Mucosa of rectum (tissue), 2 donors: ENCODE results near the gene ATAT1.

Experiments
- H3K27ac ChIP-seq, 2 donors: one replicate each; pipeline ENCODE4 v1.7.0; 2013; ENCODE audit warnings: inconsistent platforms in 2 of 2, low read depth in 2 of 2, low read length in 2 of 2
- H3K27me3 ChIP-seq, 2 donors: one replicate each; pipeline ENCODE4 v1.7.0; 2013; ENCODE audit warnings: low read length in 2 of 2; ENCODE audit not compliant: control insufficient read depth in 2 of 2, insufficient read depth in 2 of 2
- H3K36me3 ChIP-seq, 2 donors: one replicate each; pipeline ENCODE4 v1.7.0; 2013; ENCODE audit warnings: low read length in 2 of 2; ENCODE audit not compliant: control insufficient read depth in 2 of 2, insufficient read depth in 2 of 2
- H3K4me1 ChIP-seq, 2 donors: one replicate each; pipeline ENCODE4 v1.7.0; 2013; ENCODE audit warnings: low read length in 2 of 2, mild to moderate bottlenecking in 1 of 2; ENCODE audit not compliant: control insufficient read depth in 2 of 2, insufficient read depth in 2 of 2
- H3K4me3 ChIP-seq, 2 donors: one replicate each; pipeline ENCODE4 v1.7.0; 2013; ENCODE audit warnings: low read length in 2 of 2
- H3K9ac ChIP-seq, 2 donors: one replicate each; pipeline ENCODE4 v1.7.0; 2013; ENCODE audit warnings: low read length in 2 of 2, low read depth in 1 of 2, mild to moderate bottlenecking in 1 of 2
- H3K9me3 ChIP-seq, 2 donors: one replicate each; pipeline ENCODE4 v1.7.0; 2013; ENCODE audit warnings: low read length in 2 of 2; ENCODE audit not compliant: control insufficient read depth in 2 of 2
- donor health status: healthy.
- donor health status: Normal muscosa, but diverticular disease.

Gene ATAT1

GRCh38 chr6:30618270-30618797 is 8.3 kb upstream of the ATAT1 start:
- H3K9ac ChIP-seq = peak overlapping the region; percentile 94 to 98
- peak overlapping the region; percentile 93 to 98 for H3K27ac ChIP-seq
- peaks cover 10 to 25% of the 10 kb centered on the region in 2 donors for H3K4me1 ChIP-seq
- H3K27me3 ChIP-seq = no peaks in the 10 kb centered on the region
- peaks cover 24 to 30% of the 10 kb centered on the region in 2 donors for H3K36me3 ChIP-seq
- H3K4me3 ChIP-seq = peak overlapping the region; percentile 97 to 98
- H3K9me3 ChIP-seq = no peaks in the 10 kb centered on the region

- Histone ChIP-seq H3K27ac (no peak overlapping the region), H3K27me3 (no peaks in the 10 kb centered on the region), H3K36me3 (peaks cover 30 to 38% of the 10 kb centered on the region in 2 donors), H3K4me3 (no peak overlapping the region), H3K9ac (no peak overlapping the region), H3K4me1 (peaks cover 4 to 18% of the 10 kb centered on the region in 2 donors), H3K9me3 (no peaks in the 10 kb centered on the region)
Measured at GRCh38 chr6:30619561-30619960, 7.1 kb upstream of the ATAT1 start.

GRCh38 chr6:30625511-30625910 is 1.2 kb upstream of the ATAT1 start:
- H3K36me3 ChIP-seq = peaks cover 35 to 45% of the 10 kb centered on the region in 2 donors
- H3K9me3 ChIP-seq = no peaks in the 10 kb centered on the region
- H3K9ac ChIP-seq = no peak overlapping the region
- no peak overlapping the region for H3K4me3 ChIP-seq
- H3K27me3 ChIP-seq = no peaks in the 10 kb centered on the region
- H3K4me1 ChIP-seq = peaks cover 13 to 16% of the 10 kb centered on the region in 2 donors
- H3K27ac ChIP-seq = peak overlapping the region in 1 of 2 donors; percentile 97

GRCh38 chr6:30635834-30636233 is 9.2 kb downstream of the ATAT1 start:
- Histone ChIP-seq H3K4me1 (no peaks in the 10 kb centered on the region), H3K9me3 (no peaks in the 10 kb centered on the region), H3K4me3 (no peak overlapping the region), H3K27ac (no peak overlapping the region), H3K27me3 (no peaks in the 10 kb centered on the region), H3K9ac (no peak overlapping the region), H3K36me3 (peaks cover 17 to 26% of the 10 kb centered on the region in 2 donors)

DNA sequence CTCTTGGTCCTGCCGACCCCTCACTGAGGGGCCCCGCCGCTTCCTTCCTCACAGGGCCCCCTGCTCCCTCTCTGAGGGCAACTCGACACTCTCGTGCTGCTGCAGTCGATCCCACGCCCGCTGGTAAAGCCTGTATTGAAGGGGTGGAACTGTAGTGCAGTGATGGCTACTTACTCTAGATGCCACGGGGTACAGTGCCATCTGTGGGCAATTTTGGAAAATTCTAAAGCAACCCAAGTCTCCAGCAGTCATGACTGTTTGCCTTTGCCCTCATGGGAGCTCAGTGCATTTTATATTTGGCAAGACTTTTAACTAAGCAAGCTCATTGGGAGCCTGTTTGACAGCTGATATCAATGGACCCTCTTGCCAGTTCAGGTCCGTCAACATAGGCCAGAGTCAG is 13.8 kb downstream of the ATAT1 start:
- Histone ChIP-seq H3K4me1 (peaks cover 0 to 6% of the 10 kb centered on the region in 2 donors), H3K27ac (no peak overlapping the region), H3K36me3 (peaks cover 25 to 34% of the 10 kb centered on the region in 2 donors), H3K9ac (no peak overlapping the region), H3K9me3 (no peaks in the 10 kb centered on the region), H3K27me3 (no peaks in the 10 kb centered on the region), H3K4me3 (no peak overlapping the region)

- Histone ChIP-seq H3K27me3 (no peaks in the 10 kb centered on the region), H3K4me3 (no peak overlapping the region), H3K4me1 (peaks cover 2 to 11% of the 10 kb centered on the region in 2 donors), H3K27ac (no peak overlapping the region), H3K9me3 (no peaks in the 10 kb centered on the region), H3K9ac (no peak overlapping the region), H3K36me3 (peaks cover 22 to 36% of the 10 kb centered on the region in 2 donors)
Measured at GRCh38 chr6:30641048-30641447, 14.4 kb downstream of the ATAT1 start.

DNA sequence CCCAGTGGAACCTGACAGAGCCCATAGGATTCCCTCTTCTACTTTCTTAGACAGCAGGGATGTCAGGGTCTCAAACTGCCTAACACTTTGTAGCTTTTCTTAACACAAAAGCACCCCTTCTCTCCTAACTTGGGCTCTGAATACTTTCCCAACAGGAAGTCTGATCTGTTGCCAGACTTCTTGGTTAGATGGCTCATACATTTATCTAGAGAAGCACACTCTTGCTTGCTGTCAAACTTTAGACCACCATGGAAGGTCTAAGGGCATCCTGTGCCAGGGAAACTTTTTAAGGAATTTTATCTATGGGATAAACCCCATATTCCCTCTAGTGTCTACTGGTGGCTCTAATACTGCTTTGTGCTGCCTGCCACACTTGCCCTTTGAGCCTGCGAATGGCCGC is 17.0 kb downstream of the ATAT1 start:
- peaks cover 13 to 18% of the 10 kb centered on the region in 2 donors for H3K4me1 ChIP-seq
- H3K27ac ChIP-seq = no peak overlapping the region
- no peak overlapping the region for H3K9ac ChIP-seq
- H3K4me3 ChIP-seq = no peak overlapping the region
- peaks cover 22 to 32% of the 10 kb centered on the region in 2 donors for H3K36me3 ChIP-seq
- H3K27me3 ChIP-seq = no peaks in the 10 kb centered on the region
- no peaks in the 10 kb centered on the region for H3K9me3 ChIP-seq

GRCh38 chr6:30644769-30645168 is 18.1 kb downstream of the ATAT1 start:
- H3K27ac ChIP-seq = no peak overlapping the region
- H3K9ac ChIP-seq = no peak overlapping the region
- no peaks in the 10 kb centered on the region for H3K9me3 ChIP-seq
- H3K4me3 ChIP-seq = no peak overlapping the region
- H3K27me3 ChIP-seq = no peaks in the 10 kb centered on the region
- peaks cover 22 to 36% of the 10 kb centered on the region in 2 donors for H3K36me3 ChIP-seq
- H3K4me1 ChIP-seq = peaks cover 18 to 24% of the 10 kb centered on the region in 2 donors

GRCh38 chr6:30645989-30646388 is 19.3 kb downstream of the ATAT1 start:
- no peak overlapping the region for H3K27ac ChIP-seq
- H3K36me3 ChIP-seq = peaks cover 24 to 33% of the 10 kb centered on the region in 2 donors
- H3K9me3 ChIP-seq = no peaks in the 10 kb centered on the region
- no peaks in the 10 kb centered on the region for H3K27me3 ChIP-seq
- H3K4me1 ChIP-seq = peaks cover 18 to 24% of the 10 kb centered on the region in 2 donors
- peak overlapping the region; percentile 86 for H3K4me3 ChIP-seq
- H3K9ac ChIP-seq = peak overlapping the region in 1 of 2 donors; percentile 63

DNA sequence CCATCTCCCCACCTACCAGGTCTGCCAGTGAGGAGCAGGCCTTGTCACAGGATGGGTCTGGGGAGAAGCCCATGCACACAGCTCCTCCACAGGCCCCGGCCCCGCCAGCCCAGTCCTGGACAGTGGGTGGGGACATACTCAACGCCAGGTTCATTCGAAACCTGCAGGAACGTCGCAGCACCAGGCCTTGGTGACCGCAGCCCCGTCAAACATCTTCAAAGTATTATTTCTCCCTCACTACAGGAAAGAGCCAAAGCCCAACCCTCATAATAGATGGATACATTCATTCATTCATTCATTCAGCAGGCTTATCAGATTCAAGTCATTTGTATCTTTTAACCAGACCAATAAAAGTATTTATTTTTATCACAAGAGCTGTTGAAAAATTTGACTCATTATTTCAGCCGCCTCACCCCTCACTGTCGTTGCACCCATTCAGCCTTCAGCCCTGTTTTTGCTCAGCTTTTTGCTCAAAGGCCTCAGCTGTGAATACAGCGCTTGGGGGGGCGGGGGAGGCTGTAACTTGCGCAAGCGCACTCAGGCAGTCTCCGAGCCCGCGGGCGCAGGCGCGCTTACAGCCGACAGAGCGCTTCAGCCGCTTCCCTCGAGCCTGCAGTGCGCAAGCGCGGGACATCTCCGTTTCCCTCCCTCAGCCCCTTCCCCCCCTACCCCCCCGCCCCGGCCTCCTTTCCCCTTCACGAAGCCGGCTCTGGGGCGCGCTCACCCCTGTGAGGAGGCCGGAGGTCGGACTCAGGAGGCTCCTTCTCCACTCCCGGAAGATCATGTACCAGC is 20.0 kb downstream of the ATAT1 start, which contains the start of gene C6orf136:
Gene C6orf136, plus strand, starts transcription at position 684 of the 792 bp plus-strand sequence. Its CDS starts 99 bp downstream, at position 783.
- H3K4me1 ChIP-seq = peaks cover 18 to 24% of the 10 kb centered on the region in 2 donors
- peak within 1 kb of the TSS; percentile 99 for H3K27ac ChIP-seq
- peak within 1 kb of the TSS; percentile 86 for H3K4me3 ChIP-seq
- H3K36me3 ChIP-seq = peaks cover 27 to 38% of the 10 kb centered on the region in 2 donors
- no peaks in the 10 kb centered on the region for H3K9me3 ChIP-seq
- H3K9ac ChIP-seq = peak within 1 kb of the TSS; percentile 94 to 98
- no peaks in the 10 kb centered on the region for H3K27me3 ChIP-seq
